Tibial nerve (tissue), 4 donors: ENCODE data around the gene LGALS9. TPM values are rescaled to one million over a fixed set of nuclear protein-coding genes. Genes with fewer than 3 reads are reported as not detected.
A peak's percentile ranks its signal among the peaks of the same experiment; 100 is the strongest.
"Not testable (repeated sequence)": the region's sequence is repeated elsewhere in the genome, so short reads cannot be mapped to it uniquely, and the experiment has no call there.

Experiments used
- DNase-seq, 2 donors: peaks; one replicate each; pipeline ENCODE4 v3.0.0-alpha.2; 2019; ENCODE audit warnings: low spot score in 2 of 2
- H3K27ac ChIP-seq, 4 donors: fragments of 200-600 bp; sonication (generic) in 3 of 4; one replicate each; pipeline ENCODE4 v1.5.1; 2017 to 2019; ENCODE audit warnings: mild to moderate bottlenecking in 1 of 4
- H3K27me3 ChIP-seq, 2 donors: fragments of 200-600 bp; sonication (generic) in 1 of 2; one replicate each; pipeline versions ENCODE4 v1.5.1 to v1.6.0; 2017 to 2019
- H3K36me3 ChIP-seq, 3 donors: fragments of 200-600 bp; sonication (generic); one replicate each; pipeline ENCODE4 v1.5.1; 2018 to 2019
- H3K4me1 ChIP-seq, 4 donors: fragments of 200-600 bp; sonication (generic) in 3 of 4; one replicate each; pipeline ENCODE4 v1.5.1; 2017 to 2019
- H3K4me3 ChIP-seq, 4 donors: fragments of 200-600 bp; sonication (generic) in 3 of 4; one replicate each; pipeline ENCODE4 v1.5.1; 2017 to 2019; ENCODE audit warnings: mild to moderate bottlenecking in 1 of 4, moderate library complexity in 1 of 4
- H3K9me3 ChIP-seq, 4 donors: fragments of 200-600 bp; sonication (generic) in 3 of 4; one replicate each; pipeline ENCODE4 v1.5.1; 2017 to 2019
- CTCF ChIP-seq, 5 experiments: fragments of 200-600 bp in 3 of 5; fragments of 450-650 bp in 2 of 5; sonication (generic) in 3 of 5; IDR thresholded peaks; one replicate each; pipeline ENCODE4 v1.5.1; 2016 to 2019; ENCODE audit warnings: antibody characterized with exemption in 5 of 5, mild to moderate bottlenecking in 3 of 5, moderate library complexity in 2 of 5
- EP300 ChIP-seq, 2 donors: sonication (generic); formaldehyde crosslinking; IDR thresholded peaks; one replicate each; pipeline ENCODE4 v1.6.1; 2017; ENCODE audit warnings: antibody characterized with exemption in 2 of 2, mild to moderate bottlenecking in 1 of 2
- POLR2A ChIP-seq, 2 donors: fragments of 450-650 bp; IDR thresholded peaks; one replicate each; pipeline ENCODE4 v1.6.1; 2017; ENCODE audit warnings: antibody characterized with exemption in 2 of 2, mild to moderate bottlenecking in 2 of 2, moderate library complexity in 2 of 2
- WGBS, 2 donors: methylation state at CpG; one replicate each; pipeline ENCODE4 v1.1.5; 2018; 5-methylcytosine and 5-hydroxymethylcytosine counted together
- total RNA-seq, 4 donors: library from RNA; depleted of rRNA; stranded (reverse); fragments of >200 nt; gene quantifications; one replicate each; pipeline ENCODE4 v1.1.0, GENCODE V29; 2016

Gene LGALS9
- total RNA-seq, 4 donors from 2014 or later, result 11.9 to 73.5 (median 20.7) TPM

GRCh38 chr17:27631897-27632725 is 1.1 kb downstream of the LGALS9 start:
- peak overlapping the region in 3 of 4 donors; percentile 23 to 45 (median 42) for H3K4me3 ChIP-seq
- DNase-seq, result no peak

GRCh38 chr17:27632766-27633165 is 1.8 kb downstream of the LGALS9 start:
- H3K27me3 ChIP-seq, H3K36me3 ChIP-seq, H3K9me3 ChIP-seq: not testable (repeated sequence)
- H3K27ac ChIP-seq, result peak overlapping the region in 3 of 4 donors; percentile 64 to 73 (median 69)
- peak; percentile 59 to 71 for DNase-seq
- peak in 1 of 2 donors; percentile 60 for TF ChIP-seq EP300 (IDR thresholded peaks at IDR 0.05)
- peak overlapping the region in 2 of 4 donors; percentile 42 to 45 for H3K4me3 ChIP-seq
- WGBS, 2 donors, result 5 to 7% methylated on average over 7 to 9 of the region's 9 CpGs
- H3K4me1 ChIP-seq, result peaks cover 0 to 34% (median 24%) of the 10 kb centered on the region in 4 donors

More at GRCh38 chr17:27631897-27632725, 1.1 kb downstream of the LGALS9 start:
- H3K4me1 ChIP-seq, result peaks cover 0 to 34% (median 24%) of the 10 kb centered on the region in 4 donors
- TF ChIP-seq POLR2A (IDR thresholded peaks at IDR 0.05) (no peak), CTCF (IDR thresholded peaks at IDR 0.05) (no peak), EP300 (IDR thresholded peaks at IDR 0.05) (no peak)
- H3K27me3 ChIP-seq, result no peaks in the 10 kb centered on the region
- peaks cover 0 to 6% (median 0%) of the 10 kb centered on the region in 3 donors for H3K36me3 ChIP-seq
- H3K27ac ChIP-seq, result peak overlapping the region in 3 of 4 donors; percentile 64 to 69 (median 67)
- no peaks in the 10 kb centered on the region for H3K9me3 ChIP-seq
- WGBS, 2 donors, result 64 to 66% methylated on average over 9 to 10 of the region's 11 CpGs

- Histone ChIP-seq H3K36me3 (no peaks in the 10 kb centered on the region), H3K9me3 (no peaks in the 10 kb centered on the region), H3K27ac (peak overlapping the region in 3 of 4 donors; percentile 41 to 73 (median 51)), H3K4me3 (no peak overlapping the region), H3K27me3 (no peaks in the 10 kb centered on the region), H3K4me1 (peaks cover 0 to 34% (median 24%) of the 10 kb centered on the region in 4 donors)
- no peak for TF ChIP-seq CTCF (IDR thresholded peaks at IDR 0.05)
- TF ChIP-seq POLR2A (IDR thresholded peaks at IDR 0.05), result no peak
- TF ChIP-seq EP300 (IDR thresholded peaks at IDR 0.05), result no peak
- WGBS, 2 donors, result 25 to 40% methylated on average over 9 to 11 of the region's 14 CpGs
- DNase-seq, result no peak
Observed at GRCh38 chr17:27633312-27634025, 2.5 kb downstream of the LGALS9 start.

GRCh38 chr17:27634026-27634335 is 3.0 kb downstream of the LGALS9 start:
- no peaks in the 10 kb centered on the region for H3K27me3 ChIP-seq
- H3K27ac ChIP-seq, result peak overlapping the region in 2 of 4 donors; percentile 41 to 73
- H3K4me3 ChIP-seq, result no peak overlapping the region
- WGBS, 2 donors, result 80 to 92% methylated on average over 1 of the region's 1 CpG
- no peak for TF ChIP-seq EP300 (IDR thresholded peaks at IDR 0.05)
- TF ChIP-seq POLR2A (IDR thresholded peaks at IDR 0.05), result no peak
- TF ChIP-seq CTCF (IDR thresholded peaks at IDR 0.05), result no peak
- DNase-seq, result no peak
- H3K9me3 ChIP-seq, result no peaks in the 10 kb centered on the region
- peaks cover 0 to 4% (median 0%) of the 10 kb centered on the region in 3 donors for H3K36me3 ChIP-seq
- H3K4me1 ChIP-seq, result peaks cover 0 to 34% (median 24%) of the 10 kb centered on the region in 4 donors

GRCh38 chr17:27634776-27635175 is 3.8 kb downstream of the LGALS9 start:
- TF ChIP-seq POLR2A (IDR thresholded peaks at IDR 0.05), result no peak
- Histone ChIP-seq H3K9me3 (no peaks in the 10 kb centered on the region), H3K27ac (no peak overlapping the region), H3K4me1 (peaks cover 0 to 34% (median 24%) of the 10 kb centered on the region in 4 donors), H3K36me3 (peaks cover 0 to 11% (median 0%) of the 10 kb centered on the region in 3 donors), H3K4me3 (no peak overlapping the region), H3K27me3 (no peaks in the 10 kb centered on the region)
- DNase-seq, result no peak
- 87 to 97% methylated on average over 2 of the region's 2 CpGs for WGBS, 2 donors
